ENCODE results near the gene GTF3C5.

DNA sequence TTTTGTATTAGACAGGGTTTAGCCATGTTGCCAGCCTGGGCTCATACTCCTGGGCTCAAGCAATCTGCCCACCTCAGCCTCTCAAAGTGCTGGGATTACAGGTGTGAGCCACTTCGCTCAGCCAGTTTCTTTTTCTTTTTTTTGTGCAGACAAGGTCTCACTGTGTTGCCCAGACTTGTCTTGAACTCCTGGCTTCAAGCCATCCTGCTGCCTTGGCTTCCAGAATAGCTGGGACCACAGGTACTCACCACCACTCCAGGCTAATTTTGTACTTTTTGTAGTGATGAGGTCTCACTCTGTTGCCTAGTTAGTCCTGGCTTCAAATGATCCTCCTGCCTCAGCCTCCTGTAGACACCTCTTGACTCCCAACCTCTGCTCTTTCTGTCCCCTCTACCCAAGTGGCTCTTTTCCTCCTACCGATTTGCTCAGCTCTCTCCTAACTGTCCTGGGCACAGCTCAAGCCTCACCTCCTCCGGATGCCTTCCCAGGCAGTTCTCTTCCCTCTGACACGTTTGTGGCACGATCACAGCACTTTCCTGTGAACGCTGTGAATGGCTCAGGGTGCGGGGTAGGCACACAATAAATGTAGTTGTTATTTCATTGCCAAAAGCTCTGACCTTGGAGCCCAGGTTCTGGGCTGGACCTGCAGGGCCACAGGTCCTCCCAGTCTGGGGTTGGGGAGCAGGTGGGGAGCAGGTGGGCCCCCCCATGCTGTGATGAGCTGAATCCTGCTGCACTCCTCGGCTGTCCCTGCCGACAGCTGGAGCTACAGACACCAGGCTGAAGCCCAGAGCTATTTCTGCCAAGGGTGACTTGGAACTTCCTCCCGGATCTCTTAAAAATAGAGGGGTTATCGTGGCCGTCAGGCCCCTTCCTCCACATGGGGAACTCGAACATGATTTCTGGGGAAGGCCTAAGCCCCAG lies 28.4 kb upstream of the GTF3C5 start:
- no peak for TF ChIP-seq ZFP3 (CRISPR knock-in tag; IDR thresholded peaks at IDR 0.05)
- TF ChIP-seq ZC3H10 (CRISPR knock-in tag; IDR thresholded peaks at IDR 0.05): no peak
- no peak for TF ChIP-seq ZFP30 (CRISPR knock-in tag; IDR thresholded peaks at IDR 0.05)
- TF ChIP-seq, protein P1, sequence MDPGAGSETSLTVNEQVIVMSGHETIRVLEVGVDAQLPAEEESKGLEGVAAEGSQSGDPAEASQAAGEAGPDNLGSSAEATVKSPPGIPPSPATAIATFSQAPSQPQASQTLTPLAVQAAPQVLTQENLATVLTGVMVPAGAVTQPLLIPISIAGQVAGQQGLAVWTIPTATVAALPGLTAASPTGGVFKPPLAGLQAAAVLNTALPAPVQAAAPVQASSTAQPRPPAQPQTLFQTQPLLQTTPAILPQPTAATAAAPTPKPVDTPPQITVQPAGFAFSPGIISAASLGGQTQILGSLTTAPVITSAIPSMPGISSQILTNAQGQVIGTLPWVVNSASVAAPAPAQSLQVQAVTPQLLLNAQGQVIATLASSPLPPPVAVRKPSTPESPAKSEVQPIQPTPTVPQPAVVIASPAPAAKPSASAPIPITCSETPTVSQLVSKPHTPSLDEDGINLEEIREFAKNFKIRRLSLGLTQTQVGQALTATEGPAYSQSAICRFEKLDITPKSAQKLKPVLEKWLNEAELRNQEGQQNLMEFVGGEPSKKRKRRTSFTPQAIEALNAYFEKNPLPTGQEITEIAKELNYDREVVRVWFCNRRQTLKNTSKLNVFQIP (CRISPR knock-in tag; IDR thresholded peaks at IDR 0.05; ENCODE audit: borderline replicate concordance, low read depth): no peak
- TF ChIP-seq TCF4 (CRISPR knock-in tag; IDR thresholded peaks at IDR 0.05; ENCODE audit: borderline replicate concordance): no peak
- TF ChIP-seq ESRRG (CRISPR knock-in tag; IDR thresholded peaks at IDR 0.05): no peak
- TF ChIP-seq PPARA (CRISPR knock-in tag; IDR thresholded peaks at IDR 0.05; ENCODE audit: borderline replicate concordance): no peak
- TF ChIP-seq ARNTL (CRISPR knock-in tag; IDR thresholded peaks at IDR 0.05; ENCODE audit: borderline replicate concordance, low read depth): no peak
- TF ChIP-seq ZNF8 (CRISPR knock-in tag; IDR thresholded peaks at IDR 0.05): no peak
- TF ChIP-seq, protein P2, sequence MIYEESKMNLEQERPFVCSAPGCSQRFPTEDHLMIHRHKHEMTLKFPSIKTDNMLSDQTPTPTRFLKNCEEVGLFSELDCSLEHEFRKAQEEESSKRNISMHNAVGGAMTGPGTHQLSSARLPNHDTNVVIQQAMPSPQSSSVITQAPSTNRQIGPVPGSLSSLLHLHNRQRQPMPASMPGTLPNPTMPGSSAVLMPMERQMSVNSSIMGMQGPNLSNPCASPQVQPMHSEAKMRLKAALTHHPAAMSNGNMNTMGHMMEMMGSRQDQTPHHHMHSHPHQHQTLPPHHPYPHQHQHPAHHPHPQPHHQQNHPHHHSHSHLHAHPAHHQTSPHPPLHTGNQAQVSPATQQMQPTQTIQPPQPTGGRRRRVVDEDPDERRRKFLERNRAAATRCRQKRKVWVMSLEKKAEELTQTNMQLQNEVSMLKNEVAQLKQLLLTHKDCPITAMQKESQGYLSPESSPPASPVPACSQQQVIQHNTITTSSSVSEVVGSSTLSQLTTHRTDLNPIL (CRISPR knock-in tag; IDR thresholded peaks at IDR 0.05; ENCODE audit: low read depth): no peak
- TF ChIP-seq, protein P3, sequence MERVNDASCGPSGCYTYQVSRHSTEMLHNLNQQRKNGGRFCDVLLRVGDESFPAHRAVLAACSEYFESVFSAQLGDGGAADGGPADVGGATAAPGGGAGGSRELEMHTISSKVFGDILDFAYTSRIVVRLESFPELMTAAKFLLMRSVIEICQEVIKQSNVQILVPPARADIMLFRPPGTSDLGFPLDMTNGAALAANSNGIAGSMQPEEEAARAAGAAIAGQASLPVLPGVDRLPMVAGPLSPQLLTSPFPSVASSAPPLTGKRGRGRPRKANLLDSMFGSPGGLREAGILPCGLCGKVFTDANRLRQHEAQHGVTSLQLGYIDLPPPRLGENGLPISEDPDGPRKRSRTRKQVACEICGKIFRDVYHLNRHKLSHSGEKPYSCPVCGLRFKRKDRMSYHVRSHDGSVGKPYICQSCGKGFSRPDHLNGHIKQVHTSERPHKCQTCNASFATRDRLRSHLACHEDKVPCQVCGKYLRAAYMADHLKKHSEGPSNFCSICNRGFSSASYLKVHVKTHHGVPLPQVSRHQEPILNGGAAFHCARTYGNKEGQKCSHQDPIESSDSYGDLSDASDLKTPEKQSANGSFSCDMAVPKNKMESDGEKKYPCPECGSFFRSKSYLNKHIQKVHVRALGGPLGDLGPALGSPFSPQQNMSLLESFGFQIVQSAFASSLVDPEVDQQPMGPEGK (CRISPR knock-in tag; IDR thresholded peaks at IDR 0.05; ENCODE audit: borderline replicate concordance): no peak

Data from SK-N-SH treated with all-trans-retinoic acid at 6 μM for 48 hours (cell line).